ENCODE data around the gene CTR9. TPM values are rescaled to one million over a fixed set of nuclear protein-coding genes. Genes with fewer than 3 reads are reported as not detected.

The CTR9 gene
- total and polyA plus RNA-seq, 5 donors from 2014 or later = 27.9 to 52.2 (median 46.4) TPM

- Histone ChIP-seq H3K27me3 (ENCODE audit: control insufficient read depth, insufficient read depth, low read length) (no peaks in the 10 kb centered on the region), H3K4me1 (ENCODE audit: control insufficient read depth, insufficient read depth, low read length, poor library complexity, severe bottlenecking) (no peaks in the 10 kb centered on the region), H3K4me3 (ENCODE audit: low read depth, low read length) (no peak overlapping the region), H3K9me3 (ENCODE audit: control insufficient read depth in 2 of 2, low read length in 2 of 2) (no peaks in the 10 kb centered on the region), H3K27ac (ENCODE audit: insufficient read depth, low read length, poor library complexity, severe bottlenecking) (no peak overlapping the region), H3K36me3 (ENCODE audit: control insufficient read depth, insufficient read depth, low read length) (no peaks in the 10 kb centered on the region)
- no peak for ATAC-seq (ENCODE audit: low read depth in 2 of 2)
- no peaks in the 10 kb centered on the region for H3K27me3 Mint-ChIP-seq
- no peaks in the 10 kb centered on the region for H3K4me1 Mint-ChIP-seq
- no peak overlapping the region for H3K4me3 Mint-ChIP-seq
- DNase-seq = no peak
- no peaks in the 10 kb centered on the region for H3K9me3 Mint-ChIP-seq
- no peak overlapping the region for H3K27ac Mint-ChIP-seq
- no peaks in the 10 kb centered on the region for H3K36me3 Mint-ChIP-seq
These were observed 35.4 kb downstream of the CTR9 start for GRCh38 chr11:10786451-10786850.

DNA sequence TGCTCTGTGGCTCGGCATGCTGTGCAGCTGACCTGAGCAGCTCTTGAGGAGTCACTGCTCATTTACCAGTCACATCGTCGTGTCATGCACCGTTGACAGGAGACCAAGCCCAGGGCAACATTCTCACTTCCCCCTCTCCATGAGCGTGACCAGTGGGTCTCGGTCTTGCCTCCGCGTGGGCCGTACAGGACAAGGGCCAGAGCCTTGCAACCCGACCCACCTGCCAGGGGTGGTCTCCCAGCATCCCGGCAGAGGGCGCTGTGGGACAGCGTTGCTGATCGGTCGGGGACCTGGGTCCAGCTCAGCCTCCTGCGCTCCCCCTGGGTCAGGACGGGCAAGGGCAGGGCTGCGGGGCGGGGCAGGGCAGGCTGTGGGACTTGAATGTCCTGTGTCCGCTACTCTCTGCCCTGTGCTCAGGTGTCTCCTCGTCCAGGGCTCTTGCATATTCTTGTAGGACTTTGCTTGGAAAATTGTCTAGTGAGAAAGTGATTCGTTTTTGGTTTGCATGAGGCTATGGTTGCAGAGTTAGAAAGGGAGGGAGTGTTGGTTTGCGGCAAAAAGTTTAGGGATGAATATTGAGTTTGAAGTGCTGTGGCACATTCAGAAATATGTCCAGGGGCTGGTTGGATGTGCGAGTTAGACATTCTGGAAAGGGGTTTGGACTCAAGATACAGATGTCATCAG, 41.5 kb downstream of the CTR9 start:
- Histone ChIP-seq H3K9me3 (ENCODE audit: control insufficient read depth in 2 of 2, low read length in 2 of 2) (no peaks in the 10 kb centered on the region), H3K4me1 (ENCODE audit: control insufficient read depth, insufficient read depth, low read length, poor library complexity, severe bottlenecking) (peaks cover 20% of the 10 kb centered on the region), H3K27ac (ENCODE audit: insufficient read depth, low read length, poor library complexity, severe bottlenecking) (no peak overlapping the region), H3K36me3 (ENCODE audit: control insufficient read depth, insufficient read depth, low read length) (peaks cover 15% of the 10 kb centered on the region), H3K4me3 (ENCODE audit: low read depth, low read length) (no peak overlapping the region), H3K27me3 (ENCODE audit: control insufficient read depth, insufficient read depth, low read length) (no peaks in the 10 kb centered on the region)
- Mint-ChIP-seq H3K36me3 (peaks cover 10% of the 10 kb centered on the region), H3K4me1 (peaks cover 3 to 39% (median 29%) of the 10 kb centered on the region in 4 donors), H3K9me3 (no peaks in the 10 kb centered on the region), H3K4me3 (peak overlapping the region in 2 of 4 donors; percentile 6 to 8), H3K27me3 (peaks cover 9% of the 10 kb centered on the region), H3K27ac (peak overlapping the region in 1 of 3 donors; percentile 82)
- ATAC-seq (ENCODE audit: low read depth in 2 of 2) (peak; percentile 85 to 89), DNase-seq (peak; percentile 70 to 78 (median 70))

- no peak overlapping the region for H3K4me3 ChIP-seq (ENCODE audit: low read depth, low read length)
- no peaks in the 10 kb centered on the region for H3K9me3 Mint-ChIP-seq
- peaks cover 27% of the 10 kb centered on the region for H3K36me3 ChIP-seq (ENCODE audit: control insufficient read depth, insufficient read depth, low read length)
- H3K9me3 ChIP-seq (ENCODE audit: control insufficient read depth in 2 of 2, low read length in 2 of 2) = no peaks in the 10 kb centered on the region
- H3K4me3 Mint-ChIP-seq = no peak overlapping the region
- no peak overlapping the region for H3K27ac ChIP-seq (ENCODE audit: insufficient read depth, low read length, poor library complexity, severe bottlenecking)
- DNase-seq = peak in 1 of 3 donors; percentile 24
- H3K4me1 ChIP-seq (ENCODE audit: control insufficient read depth, insufficient read depth, low read length, poor library complexity, severe bottlenecking) = peaks cover 31% of the 10 kb centered on the region
- peaks cover 3 to 50% (median 36%) of the 10 kb centered on the region in 4 donors for H3K4me1 Mint-ChIP-seq
- H3K27ac Mint-ChIP-seq = no peak overlapping the region
- H3K27me3 ChIP-seq (ENCODE audit: control insufficient read depth, insufficient read depth, low read length) = no peaks in the 10 kb centered on the region
- ATAC-seq (ENCODE audit: low read depth in 2 of 2) = no peak
- peaks cover 14% of the 10 kb centered on the region for H3K36me3 Mint-ChIP-seq
- peaks cover 9% of the 10 kb centered on the region for H3K27me3 Mint-ChIP-seq
These were observed 42.6 kb downstream of the CTR9 start for GRCh38 chr11:10793470-10794255.

- Mint-ChIP-seq H3K27ac (peak overlapping the region in 2 of 3 donors; percentile 9 to 74), H3K36me3 (peaks cover 35% of the 10 kb centered on the region)
- H3K36me3 ChIP-seq (ENCODE audit: control insufficient read depth, insufficient read depth, low read length) = peaks cover 52% of the 10 kb centered on the region
These were observed 45.1 kb downstream of the CTR9 start for GRCh38 chr11:10796191-10796590.

GRCh38 chr11:10797001-10797400, 46.0 kb downstream of the CTR9 start:
- peaks cover 60% of the 10 kb centered on the region for H3K36me3 ChIP-seq (ENCODE audit: control insufficient read depth, insufficient read depth, low read length)
- H3K27me3 Mint-ChIP-seq = peaks cover 6% of the 10 kb centered on the region
- H3K9me3 Mint-ChIP-seq = no peaks in the 10 kb centered on the region
- no peaks in the 10 kb centered on the region for H3K27me3 ChIP-seq (ENCODE audit: control insufficient read depth, insufficient read depth, low read length)
- H3K27ac ChIP-seq (ENCODE audit: insufficient read depth, low read length, poor library complexity, severe bottlenecking) = no peak overlapping the region
- no peak overlapping the region for H3K4me3 ChIP-seq (ENCODE audit: low read depth, low read length)
- peaks cover 58% of the 10 kb centered on the region for H3K4me1 ChIP-seq (ENCODE audit: control insufficient read depth, insufficient read depth, low read length, poor library complexity, severe bottlenecking)
- H3K36me3 Mint-ChIP-seq = peaks cover 44% of the 10 kb centered on the region
- peaks cover 30 to 83% (median 68%) of the 10 kb centered on the region in 4 donors for H3K4me1 Mint-ChIP-seq
- no peak overlapping the region for H3K27ac Mint-ChIP-seq
- DNase-seq (peak in 1 of 3 donors; percentile 24), ATAC-seq (ENCODE audit: low read depth in 2 of 2) (no peak)
- peak overlapping the region in 1 of 4 donors; percentile 9 for H3K4me3 Mint-ChIP-seq
- no peaks in the 10 kb centered on the region for H3K9me3 ChIP-seq (ENCODE audit: control insufficient read depth in 2 of 2, low read length in 2 of 2)

More at GRCh38 chr11:10796191-10796590, 45.1 kb downstream of the CTR9 start:
- Histone ChIP-seq H3K4me3 (ENCODE audit: low read depth, low read length) (no peak overlapping the region), H3K27me3 (ENCODE audit: control insufficient read depth, insufficient read depth, low read length) (no peaks in the 10 kb centered on the region), H3K4me1 (ENCODE audit: control insufficient read depth, insufficient read depth, low read length, poor library complexity, severe bottlenecking) (peaks cover 49% of the 10 kb centered on the region), H3K9me3 (ENCODE audit: control insufficient read depth in 2 of 2, low read length in 2 of 2) (no peaks in the 10 kb centered on the region), H3K27ac (ENCODE audit: insufficient read depth, low read length, poor library complexity, severe bottlenecking) (no peak overlapping the region)
- Mint-ChIP-seq H3K4me1 (peaks cover 25 to 75% (median 60%) of the 10 kb centered on the region in 4 donors), H3K27me3 (peaks cover 9% of the 10 kb centered on the region), H3K9me3 (no peaks in the 10 kb centered on the region), H3K4me3 (no peak overlapping the region)
- ATAC-seq (ENCODE audit: low read depth in 2 of 2) (no peak), DNase-seq (peak in 1 of 3 donors; percentile 8)

DNA sequence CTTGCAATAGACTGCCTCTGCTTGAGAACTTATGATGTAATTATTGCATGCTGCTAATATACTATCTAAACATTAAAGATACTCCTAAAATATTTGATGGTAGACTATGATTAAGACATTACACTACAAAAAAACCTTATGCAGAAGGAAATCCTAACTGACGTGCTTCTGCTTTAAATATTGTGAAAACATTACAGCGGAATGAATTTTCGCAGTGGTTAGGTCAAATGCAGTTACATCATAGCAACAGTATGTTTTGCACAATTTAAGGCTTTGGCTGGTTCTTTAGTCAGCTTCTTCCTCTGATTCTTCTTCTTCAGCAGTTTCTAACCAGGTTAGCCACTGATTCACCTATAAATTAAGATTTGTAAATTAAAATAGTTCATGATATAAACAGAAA, 46.5 kb downstream of the CTR9 start:
- Mint-ChIP-seq H3K27me3 (peaks cover 4% of the 10 kb centered on the region), H3K9me3 (no peaks in the 10 kb centered on the region), H3K27ac (peak overlapping the region in 1 of 3 donors; percentile 46), H3K4me1 (peaks cover 30 to 84% (median 70%) of the 10 kb centered on the region in 4 donors), H3K36me3 (peaks cover 47% of the 10 kb centered on the region), H3K4me3 (peak overlapping the region in 2 of 4 donors; percentile 9 to 28)
- no peak for ATAC-seq (ENCODE audit: low read depth in 2 of 2)
- no peak overlapping the region for H3K27ac ChIP-seq (ENCODE audit: insufficient read depth, low read length, poor library complexity, severe bottlenecking)
- H3K36me3 ChIP-seq (ENCODE audit: control insufficient read depth, insufficient read depth, low read length) = peaks cover 65% of the 10 kb centered on the region
- no peak overlapping the region for H3K4me3 ChIP-seq (ENCODE audit: low read depth, low read length)
- no peaks in the 10 kb centered on the region for H3K27me3 ChIP-seq (ENCODE audit: control insufficient read depth, insufficient read depth, low read length)
- peaks cover 59% of the 10 kb centered on the region for H3K4me1 ChIP-seq (ENCODE audit: control insufficient read depth, insufficient read depth, low read length, poor library complexity, severe bottlenecking)
- no peak for DNase-seq
- H3K9me3 ChIP-seq (ENCODE audit: control insufficient read depth in 2 of 2, low read length in 2 of 2) = no peaks in the 10 kb centered on the region

DNA sequence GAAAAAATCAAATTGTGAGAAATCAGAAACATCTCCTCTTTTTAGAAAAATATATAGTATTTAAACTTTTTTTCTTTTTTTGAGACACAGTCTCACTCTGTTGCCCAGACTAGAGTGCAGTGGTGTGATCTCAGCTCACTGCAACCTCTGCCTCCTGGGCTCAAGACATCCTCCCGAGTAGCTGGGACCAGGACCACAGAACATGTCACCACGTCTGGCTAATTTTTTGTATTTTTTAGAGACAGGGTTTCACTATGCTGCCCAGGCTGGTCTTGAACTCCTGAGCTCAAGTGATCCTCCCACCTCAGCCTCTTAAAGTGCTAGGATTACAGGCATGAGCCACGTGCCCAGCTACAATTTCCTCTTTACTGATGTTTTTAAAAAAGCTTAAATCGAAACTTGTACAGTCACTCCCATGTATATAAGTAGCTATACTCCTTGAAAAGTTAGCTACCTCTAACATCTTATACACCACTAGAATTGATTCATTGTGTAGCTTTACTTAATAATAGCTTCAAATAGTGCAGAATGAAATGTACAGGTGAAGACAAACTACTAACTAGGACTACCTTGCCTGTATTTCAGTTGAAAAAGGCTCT, 47.4 kb downstream of the CTR9 start:
- peak overlapping the region; percentile 25 for H3K27ac ChIP-seq (ENCODE audit: insufficient read depth, low read length, poor library complexity, severe bottlenecking)
- Mint-ChIP-seq H3K27ac (peak overlapping the region; percentile 56 to 66 (median 60)), H3K27me3 (no peaks in the 10 kb centered on the region), H3K9me3 (no peaks in the 10 kb centered on the region), H3K4me1 (peaks cover 27 to 81% (median 66%) of the 10 kb centered on the region in 4 donors), H3K36me3 (peaks cover 49% of the 10 kb centered on the region), H3K4me3 (peak overlapping the region; percentile 23 to 62 (median 44))
- H3K36me3 ChIP-seq (ENCODE audit: control insufficient read depth, insufficient read depth, low read length) = peaks cover 74% of the 10 kb centered on the region
- H3K4me1 ChIP-seq (ENCODE audit: control insufficient read depth, insufficient read depth, low read length, poor library complexity, severe bottlenecking) = peaks cover 54% of the 10 kb centered on the region
- peak overlapping the region; percentile 13 for H3K4me3 ChIP-seq (ENCODE audit: low read depth, low read length)
- DNase-seq = peak in 1 of 3 donors; percentile 34
- H3K27me3 ChIP-seq (ENCODE audit: control insufficient read depth, insufficient read depth, low read length) = no peaks in the 10 kb centered on the region
- H3K9me3 ChIP-seq (ENCODE audit: control insufficient read depth in 2 of 2, low read length in 2 of 2) = no peaks in the 10 kb centered on the region
- peak in 1 of 2 donors; percentile 18 for ATAC-seq (ENCODE audit: low read depth in 2 of 2)

All from CD4-positive, CD25-positive, alpha-beta regulatory T cell (primary cell).